Measurements from ENCODE around the gene IPO11. TPM values are rescaled to one million over a fixed set of nuclear protein-coding genes. Genes with fewer than 3 reads are reported as not detected.

IPO11 gene
- total RNA-seq, 1 experiment from 2014 or later: 47.1 TPM

DNA sequence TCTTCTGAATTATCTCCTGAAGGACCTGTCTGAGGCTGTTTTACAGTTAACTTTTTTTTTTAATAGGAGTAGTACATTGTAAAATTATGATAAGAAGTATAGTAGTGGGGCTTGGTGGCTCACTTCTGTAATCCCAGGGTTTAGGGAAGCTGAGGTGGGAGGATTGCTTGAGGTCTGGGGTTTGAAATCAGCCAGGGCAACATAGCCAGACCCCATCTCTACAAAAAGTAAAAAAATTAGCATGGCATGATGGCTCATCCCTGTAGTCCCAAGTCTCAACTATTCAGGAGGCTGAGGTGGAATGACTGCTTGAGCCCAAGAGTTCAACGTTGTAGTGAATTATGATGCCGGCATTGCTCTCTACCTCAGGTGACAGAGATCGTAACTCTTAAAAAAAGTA lies 7.0 kb downstream of the IPO11 start:
- Histone ChIP-seq H3F3A (ENCODE audit: insufficient read depth, low read depth) (no peaks in the 10 kb centered on the region), H3K36me3 (ENCODE audit: low read depth) (0 out of 2 replicates have a peak, but pooled peaks cover 4% of the 10 kb centered on the region), H2AFZ (no peak overlapping the region), H3K4me3 (no peak overlapping the region), H4K20me1 (ENCODE audit: insufficient read depth) (peaks cover 46% of the 10 kb centered on the region), H3K79me2 (ENCODE audit: low read depth) (peaks cover 89% of the 10 kb centered on the region), H3K27ac (no peak overlapping the region), H3K9me3 (ENCODE audit: insufficient read depth, low read depth) (no peaks in the 10 kb centered on the region), H3K9me2 (ENCODE audit: insufficient read depth) (no peaks in the 10 kb centered on the region), H3K4me1 (replicated peaks; ENCODE audit: insufficient read depth) (no peaks in the 10 kb centered on the region; the same call in 1 of the 2 replicates), H3K27me3 (ENCODE audit: insufficient read depth, low read depth) (no peaks in the 10 kb centered on the region), H3K4me2 (no peak overlapping the region)
- intact Hi-C loops (cut with micrococcal nuclease; ENCODE audit: unreplicated experiment): no loop called here
- TF ChIP-seq EZH2 (IDR thresholded peaks at IDR 0.05; ENCODE audit: low read depth): no peak
- TF ChIP-seq, protein P1, sequence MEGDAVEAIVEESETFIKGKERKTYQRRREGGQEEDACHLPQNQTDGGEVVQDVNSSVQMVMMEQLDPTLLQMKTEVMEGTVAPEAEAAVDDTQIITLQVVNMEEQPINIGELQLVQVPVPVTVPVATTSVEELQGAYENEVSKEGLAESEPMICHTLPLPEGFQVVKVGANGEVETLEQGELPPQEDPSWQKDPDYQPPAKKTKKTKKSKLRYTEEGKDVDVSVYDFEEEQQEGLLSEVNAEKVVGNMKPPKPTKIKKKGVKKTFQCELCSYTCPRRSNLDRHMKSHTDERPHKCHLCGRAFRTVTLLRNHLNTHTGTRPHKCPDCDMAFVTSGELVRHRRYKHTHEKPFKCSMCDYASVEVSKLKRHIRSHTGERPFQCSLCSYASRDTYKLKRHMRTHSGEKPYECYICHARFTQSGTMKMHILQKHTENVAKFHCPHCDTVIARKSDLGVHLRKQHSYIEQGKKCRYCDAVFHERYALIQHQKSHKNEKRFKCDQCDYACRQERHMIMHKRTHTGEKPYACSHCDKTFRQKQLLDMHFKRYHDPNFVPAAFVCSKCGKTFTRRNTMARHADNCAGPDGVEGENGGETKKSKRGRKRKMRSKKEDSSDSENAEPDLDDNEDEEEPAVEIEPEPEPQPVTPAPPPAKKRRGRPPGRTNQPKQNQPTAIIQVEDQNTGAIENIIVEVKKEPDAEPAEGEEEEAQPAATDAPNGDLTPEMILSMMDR (conservative IDR thresholded peaks at IDR 0.05): no peak
- POLR2A ChIA-PET (ENCODE audit: unreplicated experiment): no interaction called here
- no peak for DNase-seq
- BruUV-seq (replicated peaks): no TSS peak
- CTCF ChIA-PET: no interaction called here

DNA sequence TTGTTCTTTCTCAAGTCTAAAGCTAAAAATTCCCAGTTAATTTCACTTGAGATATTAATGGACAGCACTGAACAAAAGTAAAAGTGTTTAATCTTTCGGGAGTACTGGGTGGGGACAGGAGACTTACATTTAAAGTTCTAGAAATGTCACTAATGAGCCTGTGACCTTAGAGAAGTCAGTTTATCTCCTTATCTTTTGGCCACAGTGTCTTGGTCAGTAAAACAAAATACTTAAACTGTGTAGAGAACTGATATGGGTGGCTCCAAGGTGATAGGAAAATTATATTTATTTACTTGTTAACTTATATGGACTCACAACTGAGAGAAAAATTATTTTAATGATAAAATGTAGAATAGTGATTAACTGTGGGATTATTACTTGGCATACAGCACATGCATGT lies 8.9 kb downstream of the IPO11 start:
- H3K27me3 ChIP-seq (ENCODE audit: insufficient read depth, low read depth): no peaks in the 10 kb centered on the region
- H3K9me3 ChIP-seq (ENCODE audit: insufficient read depth, low read depth): no peaks in the 10 kb centered on the region
- H3K9me2 ChIP-seq (ENCODE audit: insufficient read depth): no peaks in the 10 kb centered on the region
- TF ChIP-seq, protein P1 (conservative IDR thresholded peaks at IDR 0.05): no peak
- TF ChIP-seq EZH2 (IDR thresholded peaks at IDR 0.05; ENCODE audit: low read depth): no peak
- H3K4me1 ChIP-seq (replicated peaks; ENCODE audit: insufficient read depth): no peaks in the 10 kb centered on the region
- peaks cover 46% of the 10 kb centered on the region for H4K20me1 ChIP-seq (ENCODE audit: insufficient read depth)
- no peak overlapping the region for H3K27ac ChIP-seq
- intact Hi-C loops (cut with micrococcal nuclease; ENCODE audit: unreplicated experiment): no loop called here
- no peak overlapping the region for H3K4me2 ChIP-seq
- H3K79me2 ChIP-seq (ENCODE audit: low read depth): peaks cover 89% of the 10 kb centered on the region
- no peak overlapping the region for H3K4me3 ChIP-seq
- no peak overlapping the region for H2AFZ ChIP-seq
- H3F3A ChIP-seq (ENCODE audit: insufficient read depth, low read depth): no peaks in the 10 kb centered on the region
- H3K36me3 ChIP-seq (ENCODE audit: low read depth): 0 out of 2 replicates have a peak, but pooled peaks cover 4% of the 10 kb centered on the region
- no TSS peak for BruUV-seq (replicated peaks)
- ChIA-PET CTCF (no interaction called here), POLR2A (ENCODE audit: unreplicated experiment) (no interaction called here)
- DNase-seq: no peak

DNA sequence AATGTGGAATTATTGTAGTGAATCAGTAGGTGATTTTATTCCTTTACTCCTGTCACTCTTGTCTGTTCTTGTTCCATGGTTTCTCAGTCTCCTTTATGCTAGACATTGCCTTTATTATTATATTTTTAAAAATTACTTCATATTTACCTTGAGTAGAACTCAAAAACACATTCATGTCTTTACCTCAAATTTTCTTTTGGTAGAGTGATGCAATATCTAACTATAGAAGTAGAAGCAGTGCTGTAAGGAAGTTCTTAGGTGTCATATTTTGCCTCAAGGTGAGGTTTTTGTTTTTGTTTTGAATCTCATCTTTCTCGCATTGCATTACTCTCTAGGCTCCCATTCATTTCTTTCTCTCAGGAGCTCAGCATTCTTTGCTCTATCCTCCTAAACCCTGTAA lies 12.2 kb downstream of the IPO11 start:
- no TSS peak for BruUV-seq (replicated peaks)
- H4K20me1 ChIP-seq (ENCODE audit: insufficient read depth): peaks cover 46% of the 10 kb centered on the region
- CTCF ChIA-PET: no interaction called here
- peaks cover 84% of the 10 kb centered on the region for H3K79me2 ChIP-seq (ENCODE audit: low read depth)
- no peaks in the 10 kb centered on the region for H3K9me2 ChIP-seq (ENCODE audit: insufficient read depth)
- intact Hi-C loops (cut with micrococcal nuclease; ENCODE audit: unreplicated experiment): no loop called here
- DNase-seq: no peak
- H3K4me3 ChIP-seq: no peak overlapping the region
- no peaks in the 10 kb centered on the region for H3K9me3 ChIP-seq (ENCODE audit: insufficient read depth, low read depth)
- no peaks in the 10 kb centered on the region for H3K27me3 ChIP-seq (ENCODE audit: insufficient read depth, low read depth)
- no peak for TF ChIP-seq EZH2 (IDR thresholded peaks at IDR 0.05; ENCODE audit: low read depth)
- TF ChIP-seq, protein P1 (conservative IDR thresholded peaks at IDR 0.05): no peak
- H3F3A ChIP-seq (ENCODE audit: insufficient read depth, low read depth): no peaks in the 10 kb centered on the region
- H3K4me1 ChIP-seq (replicated peaks; ENCODE audit: insufficient read depth): no peaks in the 10 kb centered on the region
- no peaks in the 10 kb centered on the region for H3K36me3 ChIP-seq (ENCODE audit: low read depth)
- no peak overlapping the region for H2AFZ ChIP-seq
- H3K4me2 ChIP-seq: no peak overlapping the region
- no peak overlapping the region for H3K27ac ChIP-seq
- POLR2A ChIA-PET (ENCODE audit: unreplicated experiment): no interaction called here
